Heart left ventricle (tissue), 13 donors: ENCODE results near the gene RABL3.

ENCODE experiments used
- CTCF ChIP-seq, 12 donors: fragments of 200-600 bp; sonication (generic) in 4 of 12; IDR thresholded peaks; one replicate each; pipeline versions ENCODE4 v1.5.0 to v1.8.0; 2018 to 2022; ENCODE audit warnings: antibody characterized with exemption in 12 of 12, mild to moderate bottlenecking in 5 of 12
- POLR2A ChIP-seq, 2 donors: fragments of 450-650 bp; IDR thresholded peaks; one replicate each; pipeline ENCODE4 v1.6.1; 2017; ENCODE audit warnings: antibody characterized with exemption in 2 of 2, mild to moderate bottlenecking in 2 of 2, moderate library complexity in 2 of 2
- donor health status: ischemic (EF 13 %, LVEDD 7.1; RV severe dilation, severe dysfunction).
- donor health status: DM: no; HTN: yes; CAD: no.
- donor health status: DM: no; HTN: no; CAD: no.
- donor health status: ischemic (EF 25% LVEDD 6.9; RV normal size, moderate dysfunction).
- donor health status: ischemic (EF 25% LVEDD 5.7; RV mildly dilated, moderate dysfunction).
- donor health status: ischemic (EF 35%, LVEDD 5.7; RV mildly dilated, moderate dysfunction).
- donor health status: nonischemic (EF 11% LVEDD 7.7; RV severe dilation, severe dysfunction).
- donor health status: DM: yes; HTN: yes; CAD: no.
- donor health status: PGD.
- donor health status: ischemic (EF 29% LVEDD 5.4; RV normal size, mild dysfunction).
- donor health status: nonischemic (EF 23%, LVEDD 6.1; RV moderate dilation, normal function).

GRCh38 chr3:120652896-120653545, 89.3 kb downstream of the RABL3 start:
- no peak for TF ChIP-seq CTCF (IDR thresholded peaks at IDR 0.05)
- no peak for TF ChIP-seq POLR2A (IDR thresholded peaks at IDR 0.05)
